Activated naive CD4-positive, alpha-beta T cell treated with anti-CD3 and anti-CD28 coated beads, Interleukin-2, amount 10 ng/mL, durations not matched to agents 7 days and 5 days (primary cell): ENCODE measurements around the gene MTCH1.

Source experiments
- CTCF ChIA-PET: fragments of 350-600 bp; sonication (Branson Sonifier 250); formaldehyde crosslinking; loops from one replicate; lab custom pipeline; 2021; ENCODE audit warnings: antibody characterized with exemption; lab: Charles Lee
- DNase-seq: peaks from one replicate; pipeline ENCODE4 v3.0.0-alpha.2; 2020
- H3K27ac Mint-ChIP-seq: one replicate; pipeline ENCODE4 v1.8.0; 2021; ENCODE audit warnings: mild to moderate bottlenecking, moderate library complexity, mixed read lengths
- H3K27me3 Mint-ChIP-seq: one replicate; pipeline ENCODE4 v1.8.0; 2021; ENCODE audit warnings: mild to moderate bottlenecking, mixed read lengths
- H3K36me3 Mint-ChIP-seq: one replicate; pipeline ENCODE4 v1.8.0; 2021; ENCODE audit warnings: mixed read lengths
- H3K4me1 Mint-ChIP-seq: one replicate; pipeline ENCODE4 v1.8.0; 2021; ENCODE audit warnings: mixed read lengths
- H3K4me3 Mint-ChIP-seq: one replicate; pipeline ENCODE4 v1.8.0; 2021; ENCODE audit warnings: mild to moderate bottlenecking, moderate library complexity, mixed read lengths
- H3K9me3 Mint-ChIP-seq: one replicate; pipeline ENCODE4 v1.8.0; 2021; ENCODE audit warnings: mixed read lengths

MTCH1 gene

GRCh38 chr6:36936824-36937223, 49.2 kb downstream of the MTCH1 start:
- no peaks in the 10 kb centered on the region for H3K36me3 Mint-ChIP-seq
- CTCF ChIA-PET: interaction anchor here (1.3 to 1.7 kb wide), 2 partner anchors 13 to 51 kb away, joined by 3 to 4 read pairs; partner anchors contain the start of gene C6orf89
- H3K4me3 Mint-ChIP-seq: no peak overlapping the region
- DNase-seq: no peak
- H3K27ac Mint-ChIP-seq: no peak overlapping the region
- no peaks in the 10 kb centered on the region for H3K9me3 Mint-ChIP-seq
- peaks cover 56% of the 10 kb centered on the region for H3K27me3 Mint-ChIP-seq
- H3K4me1 Mint-ChIP-seq: peaks cover 12% of the 10 kb centered on the region

GRCh38 chr6:36934901-36935300, 51.1 kb downstream of the MTCH1 start:
- peaks cover 12% of the 10 kb centered on the region for H3K4me1 Mint-ChIP-seq
- DNase-seq: no peak
- no peak overlapping the region for H3K27ac Mint-ChIP-seq
- no peaks in the 10 kb centered on the region for H3K9me3 Mint-ChIP-seq
- no peak overlapping the region for H3K4me3 Mint-ChIP-seq
- H3K36me3 Mint-ChIP-seq: no peaks in the 10 kb centered on the region
- H3K27me3 Mint-ChIP-seq: peaks cover 43% of the 10 kb centered on the region
- CTCF ChIA-PET: no interaction called here

GRCh38 chr6:36933519-36933918, 52.5 kb downstream of the MTCH1 start:
- no peaks in the 10 kb centered on the region for H3K9me3 Mint-ChIP-seq
- no peak overlapping the region for H3K27ac Mint-ChIP-seq
- CTCF ChIA-PET: interaction anchor here (1.5 kb wide), 1 partner anchor 85 kb away, joined by 4 read pairs; no protein-coding TSS in a partner anchor
- H3K4me1 Mint-ChIP-seq: peaks cover 12% of the 10 kb centered on the region
- DNase-seq: no peak
- H3K36me3 Mint-ChIP-seq: no peaks in the 10 kb centered on the region
- no peak overlapping the region for H3K4me3 Mint-ChIP-seq
- H3K27me3 Mint-ChIP-seq: peaks cover 32% of the 10 kb centered on the region

GRCh38 chr6:36933102-36933501, 52.9 kb downstream of the MTCH1 start:
- Mint-ChIP-seq H3K9me3 (no peaks in the 10 kb centered on the region), H3K4me1 (peaks cover 12% of the 10 kb centered on the region), H3K36me3 (no peaks in the 10 kb centered on the region), H3K27me3 (peaks cover 31% of the 10 kb centered on the region), H3K27ac (no peak overlapping the region), H3K4me3 (no peak overlapping the region)
- no peak for DNase-seq
- CTCF ChIA-PET: interaction anchor here (1.5 kb wide), 1 partner anchor 85 kb away, joined by 4 read pairs; no protein-coding TSS in a partner anchor

GRCh38 chr6:36930483-36930882, 55.5 kb downstream of the MTCH1 start:
- H3K36me3 Mint-ChIP-seq: peaks cover 5% of the 10 kb centered on the region
- CTCF ChIA-PET: no interaction called here
- H3K4me3 Mint-ChIP-seq: no peak overlapping the region
- no peaks in the 10 kb centered on the region for H3K9me3 Mint-ChIP-seq
- H3K27ac Mint-ChIP-seq: no peak overlapping the region
- H3K4me1 Mint-ChIP-seq: peaks cover 14% of the 10 kb centered on the region
- peaks cover 10% of the 10 kb centered on the region for H3K27me3 Mint-ChIP-seq
- DNase-seq: no peak

GRCh38 chr6:36929607-36930006, 56.4 kb downstream of the MTCH1 start:
- DNase-seq: no peak
- H3K27me3 Mint-ChIP-seq: peaks cover 3% of the 10 kb centered on the region
- no peak overlapping the region for H3K4me3 Mint-ChIP-seq
- peaks cover 19% of the 10 kb centered on the region for H3K4me1 Mint-ChIP-seq
- peaks cover 14% of the 10 kb centered on the region for H3K36me3 Mint-ChIP-seq
- CTCF ChIA-PET: no interaction called here
- H3K27ac Mint-ChIP-seq: no peak overlapping the region
- no peaks in the 10 kb centered on the region for H3K9me3 Mint-ChIP-seq

GRCh38 chr6:36929152-36929551, 56.8 kb downstream of the MTCH1 start:
- Mint-ChIP-seq H3K9me3 (no peaks in the 10 kb centered on the region), H3K27me3 (peaks cover 3% of the 10 kb centered on the region), H3K27ac (no peak overlapping the region), H3K4me1 (peaks cover 24% of the 10 kb centered on the region), H3K4me3 (no peak overlapping the region), H3K36me3 (peaks cover 18% of the 10 kb centered on the region)
- CTCF ChIA-PET: no interaction called here
- DNase-seq: no peak

GRCh38 chr6:36928547-36928918, 57.5 kb downstream of the MTCH1 start:
- Mint-ChIP-seq H3K27ac (no peak overlapping the region), H3K9me3 (no peaks in the 10 kb centered on the region), H3K27me3 (peaks cover 3% of the 10 kb centered on the region), H3K4me3 (no peak overlapping the region), H3K36me3 (peaks cover 21% of the 10 kb centered on the region), H3K4me1 (peaks cover 26% of the 10 kb centered on the region)
- no peak for DNase-seq
- CTCF ChIA-PET: no interaction called here

- Mint-ChIP-seq H3K27ac (no peak overlapping the region), H3K36me3 (peaks cover 22% of the 10 kb centered on the region), H3K27me3 (peaks cover 3% of the 10 kb centered on the region), H3K4me3 (no peak overlapping the region), H3K4me1 (peaks cover 29% of the 10 kb centered on the region), H3K9me3 (no peaks in the 10 kb centered on the region)
- no peak for DNase-seq
- CTCF ChIA-PET: interaction anchor here (0.8 kb wide), 1 partner anchor 90 kb away, joined by 3 read pairs; no protein-coding TSS in a partner anchor
These were observed 58.1 kb downstream of the MTCH1 start for GRCh38 chr6:36927691-36928546.

GRCh38 chr6:36926708-36927513, 59.1 kb downstream of the MTCH1 start:
- H3K27ac Mint-ChIP-seq: no peak overlapping the region
- peaks cover 3% of the 10 kb centered on the region for H3K27me3 Mint-ChIP-seq
- no peak overlapping the region for H3K4me3 Mint-ChIP-seq
- H3K9me3 Mint-ChIP-seq: no peaks in the 10 kb centered on the region
- peaks cover 29% of the 10 kb centered on the region for H3K4me1 Mint-ChIP-seq
- CTCF ChIA-PET: interaction anchor here (0.6 kb wide), 1 partner anchor 91 kb away, joined by 3 read pairs; no protein-coding TSS in a partner anchor
- H3K36me3 Mint-ChIP-seq: peaks cover 24% of the 10 kb centered on the region
- no peak for DNase-seq

GRCh38 chr6:36925809-36926208, 60.2 kb downstream of the MTCH1 start:
- DNase-seq: no peak
- Mint-ChIP-seq H3K9me3 (no peaks in the 10 kb centered on the region), H3K4me3 (no peak overlapping the region), H3K27ac (no peak overlapping the region), H3K4me1 (peaks cover 29% of the 10 kb centered on the region), H3K36me3 (peaks cover 30% of the 10 kb centered on the region), H3K27me3 (peaks cover 3% of the 10 kb centered on the region)
- CTCF ChIA-PET: interaction anchor here (0.9 kb wide), 1 partner anchor 21 kb away, joined by 3 read pairs; no protein-coding TSS in a partner anchor

GRCh38 chr6:36924778-36925374, 61.1 kb downstream of the MTCH1 start:
- Mint-ChIP-seq H3K27me3 (no peaks in the 10 kb centered on the region), H3K4me1 (peaks cover 29% of the 10 kb centered on the region), H3K9me3 (no peaks in the 10 kb centered on the region), H3K36me3 (peaks cover 37% of the 10 kb centered on the region), H3K4me3 (no peak overlapping the region), H3K27ac (peak overlapping the region; percentile 55)
- CTCF ChIA-PET: interaction anchor here (0.8 to 3.4 kb wide), 3 partner anchors 10 to 73 kb away, joined by 3 to 14 read pairs (median 4); no protein-coding TSS in a partner anchor
- no peak for DNase-seq

GRCh38 chr6:36924131-36924530, 61.9 kb downstream of the MTCH1 start:
- Mint-ChIP-seq H3K4me3 (no peak overlapping the region), H3K27ac (peak overlapping the region; percentile 53), H3K36me3 (peaks cover 44% of the 10 kb centered on the region), H3K9me3 (no peaks in the 10 kb centered on the region), H3K4me1 (peaks cover 29% of the 10 kb centered on the region), H3K27me3 (no peaks in the 10 kb centered on the region)
- CTCF ChIA-PET: interaction anchor here (0.8 to 3.4 kb wide), 3 partner anchors 9 to 73 kb away, joined by 3 to 14 read pairs (median 4); no protein-coding TSS in a partner anchor
- DNase-seq: no peak

GRCh38 chr6:36920546-36920945, 65.5 kb downstream of the MTCH1 start:
- H3K27ac Mint-ChIP-seq: no peak overlapping the region
- no peak overlapping the region for H3K4me3 Mint-ChIP-seq
- H3K9me3 Mint-ChIP-seq: no peaks in the 10 kb centered on the region
- peaks cover 62% of the 10 kb centered on the region for H3K36me3 Mint-ChIP-seq
- no peaks in the 10 kb centered on the region for H3K27me3 Mint-ChIP-seq
- CTCF ChIA-PET: no interaction called here
- peaks cover 31% of the 10 kb centered on the region for H3K4me1 Mint-ChIP-seq
- DNase-seq: no peak
